Gastrocnemius medialis (tissue), 4 donors: ENCODE results near the gene ZNF236.

Experiments
- POLR2A ChIP-seq, 2 donors: fragments of 450-650 bp; IDR thresholded peaks; one replicate each; pipeline ENCODE4 v1.6.1; 2017; ENCODE audit warnings: antibody characterized with exemption in 2 of 2, mild to moderate bottlenecking in 2 of 2, moderate library complexity in 2 of 2
- TF ChIP-seq, protein P1 (sequence below), 5 experiments: fragments of 450-650 bp in 3 of 5; fragments of 200-600 bp in 2 of 5; sonication (generic) in 2 of 5; IDR thresholded peaks in 4 of 5; conservative IDR thresholded peaks in 1 of 5; 1 replicate in 4 of 5; 2 replicates in 1 of 5; pipeline ENCODE4 v1.5.1; 2016 to 2019; ENCODE audit warnings: antibody characterized with exemption in 5 of 5, mild to moderate bottlenecking in 3 of 5, moderate library complexity in 3 of 5

DNA sequence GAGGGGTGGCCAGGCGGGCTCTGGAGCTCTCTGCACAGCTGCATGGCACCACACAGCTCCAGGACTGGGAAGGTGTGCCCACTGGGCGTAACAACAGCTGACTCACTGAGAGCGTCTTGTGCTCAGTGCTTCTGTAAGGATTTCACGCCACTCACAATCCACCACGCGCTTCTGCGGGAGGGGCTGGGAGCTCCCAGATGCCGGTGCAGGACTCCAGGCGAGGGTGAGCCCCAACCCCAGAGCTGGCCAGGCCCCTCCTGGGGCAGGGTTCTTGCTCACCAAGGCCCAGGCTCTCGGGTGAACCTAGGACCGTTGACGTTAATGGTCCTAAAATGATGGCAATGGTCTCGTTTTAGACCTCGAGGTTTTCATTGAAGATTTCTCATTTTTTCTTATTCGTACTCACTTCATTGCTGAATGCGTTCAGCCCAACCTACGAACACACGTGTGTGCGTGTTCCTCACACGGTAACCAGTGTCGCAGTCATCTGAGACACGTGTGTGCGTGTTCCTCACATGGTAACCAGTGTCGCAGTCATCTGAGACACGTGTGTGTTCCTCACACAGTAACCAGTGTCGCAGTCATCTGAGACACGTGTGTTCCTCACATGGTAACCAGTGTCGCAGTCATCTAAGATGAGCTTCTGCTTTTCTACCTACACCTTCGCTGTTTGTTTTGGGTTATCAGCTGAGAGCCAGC lies 38.4 kb upstream of the ZNF236 start:
- TF ChIP-seq, protein P1, sequence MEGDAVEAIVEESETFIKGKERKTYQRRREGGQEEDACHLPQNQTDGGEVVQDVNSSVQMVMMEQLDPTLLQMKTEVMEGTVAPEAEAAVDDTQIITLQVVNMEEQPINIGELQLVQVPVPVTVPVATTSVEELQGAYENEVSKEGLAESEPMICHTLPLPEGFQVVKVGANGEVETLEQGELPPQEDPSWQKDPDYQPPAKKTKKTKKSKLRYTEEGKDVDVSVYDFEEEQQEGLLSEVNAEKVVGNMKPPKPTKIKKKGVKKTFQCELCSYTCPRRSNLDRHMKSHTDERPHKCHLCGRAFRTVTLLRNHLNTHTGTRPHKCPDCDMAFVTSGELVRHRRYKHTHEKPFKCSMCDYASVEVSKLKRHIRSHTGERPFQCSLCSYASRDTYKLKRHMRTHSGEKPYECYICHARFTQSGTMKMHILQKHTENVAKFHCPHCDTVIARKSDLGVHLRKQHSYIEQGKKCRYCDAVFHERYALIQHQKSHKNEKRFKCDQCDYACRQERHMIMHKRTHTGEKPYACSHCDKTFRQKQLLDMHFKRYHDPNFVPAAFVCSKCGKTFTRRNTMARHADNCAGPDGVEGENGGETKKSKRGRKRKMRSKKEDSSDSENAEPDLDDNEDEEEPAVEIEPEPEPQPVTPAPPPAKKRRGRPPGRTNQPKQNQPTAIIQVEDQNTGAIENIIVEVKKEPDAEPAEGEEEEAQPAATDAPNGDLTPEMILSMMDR (IDR thresholded peaks at IDR 0.05 in 4 of 5, conservative IDR thresholded peaks at IDR 0.05 in 1 of 5), result no peak
- no peak for TF ChIP-seq POLR2A (IDR thresholded peaks at IDR 0.05)
